ENCODE measurements around the gene ZFHX2. TPM values are rescaled to one million over a fixed set of nuclear protein-coding genes. Genes with fewer than 3 reads are reported as not detected.

The ZFHX2 gene
- total RNA-seq, 1 experiment from 2014 or later, result 0.23 TPM

- no peak for DNase-seq (ENCODE audit: low read depth)
Observed at GRCh38 chr14:23520899-23521533, 30.5 kb downstream of the ZFHX2 start.

GRCh38 chr14:23518709-23519108 is 32.9 kb downstream of the ZFHX2 start:
- no peak for DNase-seq (ENCODE audit: low read depth)

GRCh38 chr14:23517650-23518326 is 33.8 kb downstream of the ZFHX2 start:
- DNase-seq (ENCODE audit: low read depth), result no peak

GRCh38 chr14:23514644-23514957 is 37.0 kb downstream of the ZFHX2 start:
- DNase-seq (ENCODE audit: low read depth), result no peak

- no peak for DNase-seq (ENCODE audit: low read depth)
Observed at GRCh38 chr14:23513818-23514643, 37.5 kb downstream of the ZFHX2 start.

- no peak for DNase-seq (ENCODE audit: low read depth)
Observed at GRCh38 chr14:23513005-23513817, 38.4 kb downstream of the ZFHX2 start.

GRCh38 chr14:23512156-23512555 is 39.4 kb downstream of the ZFHX2 start:
- no peak for DNase-seq (ENCODE audit: low read depth)

- no peak for DNase-seq (ENCODE audit: low read depth)
Observed at GRCh38 chr14:23494223-23494622, 57.3 kb downstream of the ZFHX2 start.

- no peak for DNase-seq (ENCODE audit: low read depth)
Observed at GRCh38 chr14:23492618-23493272, 58.8 kb downstream of the ZFHX2 start.

- DNase-seq (ENCODE audit: low read depth), result no peak
Observed at GRCh38 chr14:23487216-23487615, 64.3 kb downstream of the ZFHX2 start.

- no peak for DNase-seq (ENCODE audit: low read depth)
Observed at GRCh38 chr14:23486036-23486435, 65.5 kb downstream of the ZFHX2 start.

- DNase-seq (ENCODE audit: low read depth), result no peak
Observed at GRCh38 chr14:23485326-23485725, 66.2 kb downstream of the ZFHX2 start.

- peak; percentile 34 for DNase-seq (ENCODE audit: low read depth)
Observed at GRCh38 chr14:23483236-23483854, 68.2 kb downstream of the ZFHX2 start.

GRCh38 chr14:23482823-23483148 is 68.8 kb downstream of the ZFHX2 start:
- DNase-seq (ENCODE audit: low read depth), result no peak

- no peak for DNase-seq (ENCODE audit: low read depth)
Observed at GRCh38 chr14:23481979-23482822, 69.4 kb downstream of the ZFHX2 start.

GRCh38 chr14:23481362-23481970 is 70.1 kb downstream of the ZFHX2 start:
- DNase-seq (ENCODE audit: low read depth), result peak; percentile 9

GRCh38 chr14:23478109-23478759 is 73.3 kb downstream of the ZFHX2 start:
- peak; percentile 52 for DNase-seq (ENCODE audit: low read depth)

- no peak for DNase-seq (ENCODE audit: low read depth)
Observed at GRCh38 chr14:23470947-23471346, 80.6 kb downstream of the ZFHX2 start.

Measured in Daoy (cell line).